Adrenal gland (tissue), 5 donors: ENCODE data around the gene RASA3.

Experiments used
- POLR2A ChIP-seq, 2 donors: fragments of 450-650 bp; IDR thresholded peaks; one replicate each; pipeline ENCODE4 v1.6.1; 2017; ENCODE audit warnings: antibody characterized with exemption in 2 of 2, mild to moderate bottlenecking in 2 of 2, moderate library complexity in 1 of 2
- TF ChIP-seq, protein P1 (sequence below), 6 experiments: fragments of 450-650 bp in 4 of 6; fragments of 200-600 bp in 2 of 6; sonication (generic) in 1 of 6; IDR thresholded peaks; 1 replicate in 5 of 6; 2 replicates in 1 of 6; pipeline versions ENCODE4 v1.5.1 to v1.8.0; 2016 to 2021; ENCODE audit warnings: antibody characterized with exemption in 6 of 6, mild to moderate bottlenecking in 2 of 6, moderate library complexity in 1 of 6
- donor health status: DM: no; HTN: no; CAD: no.

DNA sequence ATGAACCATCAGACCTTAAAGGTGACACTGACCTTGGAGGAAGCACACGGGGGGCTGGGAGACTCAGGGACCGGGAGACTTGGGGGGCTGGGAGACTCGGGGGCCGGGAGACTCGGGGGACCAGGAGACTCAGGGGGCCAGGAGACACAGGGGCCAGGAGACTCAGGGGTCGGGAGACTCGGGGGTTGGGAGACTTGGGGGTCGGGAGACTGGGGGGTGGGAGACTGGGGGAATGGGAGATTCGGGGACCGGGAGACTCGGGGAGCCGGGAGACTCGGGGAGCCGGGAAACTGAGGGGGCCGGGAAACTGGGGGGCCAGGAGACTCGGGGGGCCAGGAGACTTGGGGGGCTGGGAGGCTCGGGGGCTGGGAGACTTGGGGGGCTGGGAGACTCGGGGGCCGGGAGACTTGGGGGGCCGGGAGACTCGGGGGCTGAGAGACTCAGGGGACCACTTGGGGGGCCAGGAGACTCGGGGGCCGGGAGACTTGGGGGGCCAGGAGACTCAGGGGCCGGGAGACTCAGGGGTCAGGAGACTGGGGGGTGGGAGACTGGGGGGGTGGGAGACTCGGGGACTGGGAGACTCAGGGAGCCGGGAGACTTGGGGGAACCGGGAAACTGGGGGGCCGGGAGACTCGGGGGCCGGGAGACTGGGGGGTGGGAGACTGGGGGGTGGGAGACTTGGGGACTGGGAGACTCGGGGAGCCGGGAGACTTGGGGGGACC is 62.9 kb downstream of the RASA3 start:
- TF ChIP-seq POLR2A (IDR thresholded peaks at IDR 0.05), result no peak
- TF ChIP-seq, protein P1, sequence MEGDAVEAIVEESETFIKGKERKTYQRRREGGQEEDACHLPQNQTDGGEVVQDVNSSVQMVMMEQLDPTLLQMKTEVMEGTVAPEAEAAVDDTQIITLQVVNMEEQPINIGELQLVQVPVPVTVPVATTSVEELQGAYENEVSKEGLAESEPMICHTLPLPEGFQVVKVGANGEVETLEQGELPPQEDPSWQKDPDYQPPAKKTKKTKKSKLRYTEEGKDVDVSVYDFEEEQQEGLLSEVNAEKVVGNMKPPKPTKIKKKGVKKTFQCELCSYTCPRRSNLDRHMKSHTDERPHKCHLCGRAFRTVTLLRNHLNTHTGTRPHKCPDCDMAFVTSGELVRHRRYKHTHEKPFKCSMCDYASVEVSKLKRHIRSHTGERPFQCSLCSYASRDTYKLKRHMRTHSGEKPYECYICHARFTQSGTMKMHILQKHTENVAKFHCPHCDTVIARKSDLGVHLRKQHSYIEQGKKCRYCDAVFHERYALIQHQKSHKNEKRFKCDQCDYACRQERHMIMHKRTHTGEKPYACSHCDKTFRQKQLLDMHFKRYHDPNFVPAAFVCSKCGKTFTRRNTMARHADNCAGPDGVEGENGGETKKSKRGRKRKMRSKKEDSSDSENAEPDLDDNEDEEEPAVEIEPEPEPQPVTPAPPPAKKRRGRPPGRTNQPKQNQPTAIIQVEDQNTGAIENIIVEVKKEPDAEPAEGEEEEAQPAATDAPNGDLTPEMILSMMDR (IDR thresholded peaks at IDR 0.05), result no peak
